Duodenal mucosa (tissue), 2 donors: ENCODE measurements around the gene DMRT1.

Source experiments
- H3K27ac ChIP-seq: one replicate; pipeline ENCODE4 v1.7.0; 2013; ENCODE audit warnings: low read depth, low read length
- H3K27me3 ChIP-seq, 2 donors: one replicate each; pipeline ENCODE4 v1.7.0; 2013; ENCODE audit warnings: low read length in 2 of 2, control low read depth in 1 of 2; ENCODE audit not compliant: insufficient read depth in 2 of 2, control insufficient read depth in 1 of 2
- H3K36me3 ChIP-seq, 2 donors: one replicate each; pipeline ENCODE4 v1.7.0; 2013; ENCODE audit warnings: low read length in 2 of 2, control low read depth in 1 of 2; ENCODE audit not compliant: insufficient read depth in 2 of 2, control insufficient read depth in 1 of 2
- H3K4me1 ChIP-seq, 2 donors: one replicate each; pipeline ENCODE4 v1.7.0; 2013; ENCODE audit warnings: low read length in 2 of 2, control low read depth in 1 of 2; ENCODE audit not compliant: insufficient read depth in 2 of 2, control insufficient read depth in 1 of 2
- H3K4me3 ChIP-seq, 2 donors: one replicate each; pipeline ENCODE4 v1.7.0; 2013; ENCODE audit warnings: low read length in 2 of 2, low read depth in 1 of 2
- H3K9ac ChIP-seq, 2 donors: one replicate each; pipeline ENCODE4 v1.7.0; 2013; ENCODE audit warnings: low read length in 2 of 2, low read depth in 1 of 2
- H3K9me3 ChIP-seq, 2 donors: one replicate each; pipeline ENCODE4 v1.7.0; 2013; ENCODE audit warnings: low read length in 2 of 2, control low read depth in 1 of 2; ENCODE audit not compliant: control insufficient read depth in 1 of 2

The DMRT1 gene

GRCh38 chr9:967903-968641 is 126.6 kb downstream of the DMRT1 start:
- Histone ChIP-seq H3K27me3 (peaks cover 70 to 92% of the 10 kb centered on the region in 2 donors), H3K9me3 (no peaks in the 10 kb centered on the region), H3K36me3 (no peaks in the 10 kb centered on the region), H3K4me1 (peaks cover 11 to 13% of the 10 kb centered on the region in 2 donors), H3K9ac (no peak overlapping the region), H3K27ac (no peak overlapping the region), H3K4me3 (no peak overlapping the region)

DNA sequence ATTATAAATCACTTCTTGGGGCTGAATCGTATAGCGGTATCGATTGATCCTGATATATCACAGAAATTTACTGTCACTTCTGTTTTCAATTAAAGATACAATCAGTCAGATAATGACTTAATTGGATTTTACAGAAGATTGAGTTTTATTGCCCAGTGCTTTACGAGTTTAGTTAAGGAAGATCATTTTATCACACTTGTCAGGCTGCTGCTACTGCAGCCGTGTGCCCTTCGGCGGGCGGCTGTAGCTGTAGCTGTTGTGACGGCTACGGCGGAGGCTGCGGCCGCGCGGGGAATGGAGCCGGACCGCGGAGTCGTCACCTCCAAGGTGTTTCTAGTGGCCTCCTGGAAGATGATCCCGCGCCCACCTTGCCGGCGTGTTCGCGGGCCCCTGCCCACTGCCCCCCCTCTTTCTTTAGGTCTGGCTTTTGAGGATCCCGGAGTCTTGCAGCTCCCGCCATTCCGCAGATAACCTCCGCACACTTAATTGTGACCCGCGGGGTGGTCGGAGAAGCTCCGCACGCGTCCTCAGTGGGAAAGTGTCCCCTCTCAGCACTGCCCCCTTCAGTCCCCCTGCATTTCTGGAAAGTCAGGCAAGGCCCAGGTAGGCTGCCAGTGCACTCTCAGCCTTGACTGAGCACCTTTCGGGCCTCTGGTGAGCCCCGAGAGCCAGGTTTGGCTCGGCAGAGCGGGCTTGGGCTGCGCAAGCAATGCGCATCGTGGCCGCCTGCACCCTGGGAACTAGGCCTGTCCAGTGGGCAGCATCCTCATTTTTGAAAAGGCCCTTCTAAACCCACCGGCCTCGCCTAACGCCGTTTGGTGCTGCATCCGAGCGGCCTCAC is 128.0 kb downstream of the DMRT1 start:
- Histone ChIP-seq H3K9me3 (no peaks in the 10 kb centered on the region), H3K4me1 (peaks cover 11 to 13% of the 10 kb centered on the region in 2 donors), H3K36me3 (no peaks in the 10 kb centered on the region), H3K27me3 (peaks cover 81 to 96% of the 10 kb centered on the region in 2 donors), H3K4me3 (no peak overlapping the region), H3K27ac (no peak overlapping the region), H3K9ac (no peak overlapping the region)

- peaks cover 81 to 96% of the 10 kb centered on the region in 2 donors for H3K27me3 ChIP-seq
- H3K4me3 ChIP-seq: no peak overlapping the region
- H3K27ac ChIP-seq: no peak overlapping the region
These were observed 128.9 kb downstream of the DMRT1 start for GRCh38 chr9:970151-970996.

GRCh38 chr9:971901-972500 is 130.5 kb downstream of the DMRT1 start:
- Histone ChIP-seq H3K36me3 (no peaks in the 10 kb centered on the region), H3K9ac (no peak overlapping the region), H3K9me3 (no peaks in the 10 kb centered on the region), H3K27ac (no peak overlapping the region), H3K27me3 (peaks cover 87 to 94% of the 10 kb centered on the region in 2 donors), H3K4me3 (peak overlapping the region; percentile 50 to 67), H3K4me1 (peaks cover 11 to 13% of the 10 kb centered on the region in 2 donors)

More at GRCh38 chr9:970151-970996, 128.9 kb downstream of the DMRT1 start:
- Histone ChIP-seq H3K36me3 (no peaks in the 10 kb centered on the region), H3K9me3 (no peaks in the 10 kb centered on the region), H3K4me1 (peaks cover 11 to 13% of the 10 kb centered on the region in 2 donors), H3K9ac (no peak overlapping the region)

DNA sequence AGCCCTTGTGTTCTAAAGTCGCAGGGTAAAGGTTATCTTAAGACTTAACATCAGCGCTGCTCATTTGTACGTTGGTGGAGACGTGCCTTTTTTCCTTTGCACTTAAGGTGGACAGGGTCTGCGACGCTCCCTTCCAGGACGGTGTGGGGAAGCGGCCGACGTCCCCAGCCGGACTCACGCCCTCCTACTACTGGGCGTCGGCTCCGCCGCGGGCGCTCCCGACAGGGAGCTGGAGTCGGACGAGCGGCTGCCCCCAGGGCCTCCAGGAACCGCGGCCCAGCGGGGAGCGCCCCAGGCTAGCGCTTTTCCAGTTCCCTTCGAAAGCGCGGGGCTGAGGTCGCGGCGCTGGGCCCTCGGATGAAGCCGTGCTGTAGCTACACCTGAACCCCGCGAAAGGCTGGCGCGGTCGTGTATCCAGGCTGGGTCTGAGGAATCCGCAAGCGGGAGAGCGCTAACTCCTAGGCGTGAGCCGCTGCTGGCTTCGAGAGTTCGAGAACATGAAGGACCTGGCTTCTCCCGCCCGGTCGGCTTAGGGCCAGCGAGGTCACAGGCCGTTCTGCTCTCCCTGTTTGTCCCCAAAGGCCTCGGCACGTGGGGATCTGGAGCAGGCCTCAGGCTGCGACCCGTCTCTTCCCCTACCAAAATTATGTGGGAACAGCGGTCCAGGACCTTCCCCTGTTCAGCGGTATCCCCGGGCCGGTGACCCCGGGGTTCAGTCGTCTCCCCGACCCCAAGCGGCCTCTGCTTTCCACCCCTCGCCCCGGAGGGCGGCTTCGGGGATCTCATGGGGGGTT is 131.2 kb downstream of the DMRT1 start:
- Histone ChIP-seq H3K4me1 (peaks cover 11 to 13% of the 10 kb centered on the region in 2 donors), H3K9me3 (no peaks in the 10 kb centered on the region), H3K27me3 (peaks cover 82 to 90% of the 10 kb centered on the region in 2 donors), H3K4me3 (peak overlapping the region; percentile 50 to 67), H3K36me3 (no peaks in the 10 kb centered on the region), H3K9ac (no peak overlapping the region), H3K27ac (no peak overlapping the region)

- H3K9ac ChIP-seq: no peak overlapping the region
- H3K27me3 ChIP-seq: peaks cover 82 to 90% of the 10 kb centered on the region in 2 donors
- H3K9me3 ChIP-seq: no peaks in the 10 kb centered on the region
- no peak overlapping the region for H3K27ac ChIP-seq
- H3K4me1 ChIP-seq: peaks cover 11 to 13% of the 10 kb centered on the region in 2 donors
- no peak overlapping the region for H3K4me3 ChIP-seq
- no peaks in the 10 kb centered on the region for H3K36me3 ChIP-seq
These were observed 131.9 kb downstream of the DMRT1 start for GRCh38 chr9:973295-973834.

- Histone ChIP-seq H3K27me3 (peaks cover 85 to 90% of the 10 kb centered on the region in 2 donors), H3K36me3 (no peaks in the 10 kb centered on the region), H3K27ac (no peak overlapping the region), H3K4me1 (peaks cover 11 to 13% of the 10 kb centered on the region in 2 donors), H3K9me3 (no peaks in the 10 kb centered on the region), H3K4me3 (no peak overlapping the region), H3K9ac (no peak overlapping the region)
These were observed 132.8 kb downstream of the DMRT1 start for GRCh38 chr9:974031-974995.

GRCh38 chr9:974996-975739 is 133.7 kb downstream of the DMRT1 start:
- Histone ChIP-seq H3K4me1 (peaks cover 11 to 12% of the 10 kb centered on the region in 2 donors), H3K27me3 (peaks cover 85 to 90% of the 10 kb centered on the region in 2 donors), H3K27ac (no peak overlapping the region), H3K4me3 (no peak overlapping the region), H3K9ac (no peak overlapping the region), H3K36me3 (no peaks in the 10 kb centered on the region), H3K9me3 (no peaks in the 10 kb centered on the region)
